HepG2 (cell line): ENCODE data around the gene JPH4. TPM values are rescaled to one million over a fixed set of nuclear protein-coding genes. Genes with fewer than 3 reads are reported as not detected.

ENCODE experiments used
- ADNP ChIP-seq: sonication (generic); formaldehyde crosslinking; IDR thresholded peaks from 2 replicates; pipeline ENCODE4 v1.4.0; 2020; ENCODE audit warnings: missing genetic modification reagents
- ARID2 ChIP-seq: sonication (generic); formaldehyde crosslinking; IDR thresholded peaks from 2 replicates; pipeline ENCODE4 v1.8.1; 2022; ENCODE audit warnings: mild to moderate bottlenecking, missing genetic modification reagents, borderline replicate concordance
- ASH2L ChIP-seq: fragments of 300-600, 200-600 bp; sonication (generic); IDR thresholded peaks from 2 replicates; pipeline ENCODE4 v1.7.0; 2017; ENCODE audit warnings: low read depth, mild to moderate bottlenecking, moderate library complexity, mixed read lengths, low read length; ENCODE audit not compliant: insufficient read length
- ATAD3A ChIP-seq: sonication (generic); formaldehyde crosslinking; IDR thresholded peaks from 2 replicates; pipeline ENCODE4 v1.4.0; 2020; ENCODE audit warnings: missing genetic modification reagents
- BRD4 ChIP-seq: sonication (generic); formaldehyde crosslinking; IDR thresholded peaks from 2 replicates; pipeline ENCODE4 v1.4.0; 2020; ENCODE audit warnings: missing genetic modification reagents
- ELF3 ChIP-seq: IDR thresholded peaks from 2 replicates; pipeline ENCODE4 v1.6.1; 2016; ENCODE audit warnings: missing genetic modification reagents, missing compliant biosample characterization
- ELF4 ChIP-seq: sonication (generic); formaldehyde crosslinking; IDR thresholded peaks from 2 replicates; pipeline ENCODE4 v1.5.0; 2020; ENCODE audit warnings: missing genetic modification reagents, mild to moderate bottlenecking, moderate library complexity, borderline replicate concordance
- FOXA1 ChIP-seq, 2 experiments: fragments of 450-650 bp in 1 of 2; sonication (generic) in 1 of 2; formaldehyde crosslinking in 1 of 2; IDR thresholded peaks; 2 replicates each; pipeline versions ENCODE4 v1.4.0 to v1.6.1; 2016 to 2020; ENCODE audit warnings: missing genetic modification reagents in 1 of 2
- GTF3A ChIP-seq: sonication (generic); formaldehyde crosslinking; conservative IDR thresholded peaks from 2 replicates; pipeline ENCODE4 v1.4.0; 2020; ENCODE audit warnings: mild to moderate bottlenecking, missing genetic modification reagents
- SETDB1 ChIP-seq: sonication (generic); formaldehyde crosslinking; IDR thresholded peaks from 2 replicates; pipeline ENCODE4 v1.5.1; 2020; ENCODE audit warnings: missing genetic modification reagents, mild to moderate bottlenecking, borderline replicate concordance
- SOX6 ChIP-seq, 2 experiments: fragments of 450-650 bp in 1 of 2; sonication (generic) in 1 of 2; formaldehyde crosslinking in 1 of 2; IDR thresholded peaks; 2 replicates each; pipeline versions ENCODE4 v1.4.0 to v1.6.1; 2017 to 2020; ENCODE audit warnings: antibody characterized with exemption in 1 of 2, mild to moderate bottlenecking in 1 of 2, missing genetic modification reagents in 1 of 2
- SP5 ChIP-seq: IDR thresholded peaks from 2 replicates; pipeline ENCODE4 v1.6.1; 2016; ENCODE audit warnings: low read depth, borderline replicate concordance
- WIZ ChIP-seq: sonication (generic); formaldehyde crosslinking; IDR thresholded peaks from 2 replicates; pipeline ENCODE4 v1.5.1; 2020; ENCODE audit warnings: mild to moderate bottlenecking, missing genetic modification reagents
- ZBTB39 ChIP-seq: sonication (generic); formaldehyde crosslinking; IDR thresholded peaks from 2 replicates; pipeline ENCODE4 v1.5.0; 2020; ENCODE audit warnings: missing genetic modification reagents
- ZMYM3 ChIP-seq: sonication (generic); formaldehyde crosslinking; IDR thresholded peaks from 2 replicates; pipeline ENCODE4 v1.5.1; 2020; ENCODE audit warnings: mild to moderate bottlenecking, missing genetic modification reagents
- ZNF160 ChIP-seq: sonication (generic); formaldehyde crosslinking; IDR thresholded peaks from 2 replicates; pipeline ENCODE4 v1.8.0; 2022; ENCODE audit warnings: mild to moderate bottlenecking, inconsistent platforms, missing genetic modification reagents
- ZNF235 ChIP-seq: sonication (generic); formaldehyde crosslinking; IDR thresholded peaks from 2 replicates; pipeline ENCODE4 v1.8.1; 2023; ENCODE audit warnings: mild to moderate bottlenecking, missing genetic modification reagents, borderline replicate concordance
- ZNF329 ChIP-seq: sonication (generic); formaldehyde crosslinking; IDR thresholded peaks from 2 replicates; pipeline ENCODE4 v1.9.0; 2021; ENCODE audit warnings: low read depth, mild to moderate bottlenecking, missing genetic modification reagents
- ZNF451 ChIP-seq: sonication (generic); formaldehyde crosslinking; IDR thresholded peaks from 2 replicates; pipeline ENCODE4 v1.5.0; 2020; ENCODE audit warnings: mild to moderate bottlenecking, missing genetic modification reagents
- ZNF468 ChIP-seq: sonication (generic); formaldehyde crosslinking; IDR thresholded peaks from 2 replicates; pipeline ENCODE4 v1.8.0; 2022; ENCODE audit warnings: mild to moderate bottlenecking, moderate library complexity, missing genetic modification reagents
- ZNF547 ChIP-seq: sonication (generic); formaldehyde crosslinking; IDR thresholded peaks from 2 replicates; pipeline ENCODE4 v1.5.1; 2020; ENCODE audit warnings: mild to moderate bottlenecking, missing genetic modification reagents
- ZNF891 ChIP-seq: sonication (generic); formaldehyde crosslinking; IDR thresholded peaks from 2 replicates; pipeline ENCODE4 v1.5.0; 2020; ENCODE audit warnings: mild to moderate bottlenecking, missing genetic modification reagents
- ZSCAN20 ChIP-seq: sonication (generic); formaldehyde crosslinking; IDR thresholded peaks from 2 replicates; pipeline ENCODE4 v1.4.0; 2020; ENCODE audit warnings: missing genetic modification reagents, mild to moderate bottlenecking, borderline replicate concordance
- ZUFSP ChIP-seq: sonication (generic); formaldehyde crosslinking; IDR thresholded peaks from 2 replicates; pipeline ENCODE4 v1.9.0; 2021; ENCODE audit warnings: missing genetic modification reagents, mild to moderate bottlenecking, borderline replicate concordance
- polyA plus RNA-seq, 8 experiments: library from polyadenylated mRNA; depleted of rRNA in 3 of 8; stranded (reverse) in 7 of 8; unstranded in 1 of 8; fragments of >200 nt; fragmentation: Illumina TruSeq in 4 of 8; extraction: Trizol in 4 of 8; gene quantifications; 2 replicates each; pipeline versions ENCODE4 v1.2.1 to v1.2.3, GENCODE V29; 2011 to 2016; ENCODE audit warnings: low read depth in 4 of 8, missing spikeins in 1 of 8, mixed read lengths in 1 of 8; ENCODE audit not compliant: insufficient read depth in 1 of 8
- total RNA-seq, 5 experiments: library from RNA; depleted of rRNA; stranded (reverse); fragments of >200 nt; fragmentation: Illumina TruSeq; extraction: Trizol; gene quantifications; 2 replicates each; pipeline ENCODE4 v1.2.3, GENCODE V29; 2016; ENCODE audit warnings: low read depth in 1 of 5
- TF ChIP-seq, protein P1 (sequence below): sonication (generic); formaldehyde crosslinking; IDR thresholded peaks from 2 replicates; pipeline ENCODE4 v1.8.1; 2023; ENCODE audit warnings: mild to moderate bottlenecking, inconsistent platforms, moderate library complexity, missing genetic modification reagents, borderline replicate concordance

JPH4 gene
- total and polyA plus RNA-seq, 2 of the 13 experiments (the other 11 are each of a cell fraction or from before 2014, with no cell fraction given): 0.08 to 0.22 TPM

DNA sequence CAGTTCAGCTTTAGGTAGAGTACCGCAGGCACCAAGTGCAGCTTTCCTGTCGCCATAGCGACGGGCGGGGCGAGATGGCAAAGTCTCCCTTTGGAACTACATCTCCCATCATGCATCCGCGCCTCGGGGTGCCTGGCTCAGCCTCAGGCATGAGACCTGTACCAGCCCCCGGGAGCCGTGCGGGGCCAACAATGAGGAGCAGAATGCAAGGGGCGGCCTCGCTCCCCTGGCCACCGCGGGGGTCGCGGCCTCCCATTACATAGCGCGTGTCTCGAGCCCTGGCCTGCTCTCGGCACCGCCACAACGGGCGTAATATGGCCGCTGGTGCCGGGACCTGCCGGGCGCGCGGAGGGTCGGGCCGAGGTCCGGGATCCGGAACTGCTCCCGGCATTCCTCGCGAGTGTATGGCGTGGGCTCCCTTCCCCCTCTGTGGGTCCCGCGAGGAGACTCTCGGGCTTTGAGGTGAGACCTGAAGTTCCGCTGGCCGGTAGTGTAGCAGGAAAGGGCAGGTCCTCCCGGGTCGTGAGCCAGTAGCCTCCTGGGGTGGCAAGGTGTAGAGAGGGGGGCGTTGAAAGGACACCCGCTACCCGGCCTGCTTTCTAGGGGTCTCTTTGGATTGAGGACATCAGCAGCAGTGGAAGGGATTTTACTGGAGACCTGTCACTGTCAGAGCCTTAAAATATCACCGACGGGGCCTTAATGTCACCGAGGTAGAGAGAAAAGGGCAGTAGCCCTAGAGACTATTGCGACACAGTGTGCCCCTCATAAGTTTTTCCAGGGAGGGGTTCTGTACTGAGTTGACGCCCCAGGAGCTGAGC is 22.5 kb downstream of the JPH4 start, which contains the start of gene THTPA (continued):
- TF ChIP-seq ZUFSP (CRISPR knock-in tag) (peak; percentile 77; the same call in 1 of the 2 replicates), FOXA1 (IDR thresholded peaks at IDR 0.05) (no peak), FOXA1 (CRISPR knock-in tag; IDR thresholded peaks at IDR 0.05) (peak; percentile 54), ZNF329 (CRISPR knock-in tag) (peak; percentile 87), ZNF235 (CRISPR knock-in tag) (peak; percentile 29; the same call in 1 of the 2 replicates), SOX6 (IDR thresholded peaks at IDR 0.05) (no peak), SOX6 (CRISPR knock-in tag; IDR thresholded peaks at IDR 0.05) (peak; percentile 86), ZSCAN20 (peak; percentile 96), SP5 (CRISPR knock-in tag) (no peak; the same call in 1 of the 2 replicates), ELF4 (peak; percentile 96), BRD4 (peak; percentile 100), ZNF468 (no peak), GTF3A (CRISPR knock-in tag) (peak; percentile 99), ZNF547 (peak; percentile 100), ZNF891 (CRISPR knock-in tag) (peak; percentile 100), ELF3 (CRISPR knock-in tag) (peak; percentile 95), ZBTB39 (CRISPR knock-in tag) (peak; percentile 97; the same call in 1 of the 2 replicates), ZNF451 (peak; percentile 96), ZMYM3 (CRISPR knock-in tag) (peak; percentile 77), ADNP (CRISPR knock-in tag) (0 out of 2 replicates have a peak, but pooled peaks have one; percentile 41), ARID2 (CRISPR knock-in tag) (no peak), WIZ (CRISPR knock-in tag) (peak; percentile 94; the same call in 1 of the 2 replicates), SETDB1 (CRISPR knock-in tag) (no peak), ASH2L (peak; percentile 99), ZNF160 (CRISPR knock-in tag) (peak; percentile 93; the same call in 1 of the 2 replicates), ATAD3A (peak; percentile 24)
- TF ChIP-seq, protein P1, sequence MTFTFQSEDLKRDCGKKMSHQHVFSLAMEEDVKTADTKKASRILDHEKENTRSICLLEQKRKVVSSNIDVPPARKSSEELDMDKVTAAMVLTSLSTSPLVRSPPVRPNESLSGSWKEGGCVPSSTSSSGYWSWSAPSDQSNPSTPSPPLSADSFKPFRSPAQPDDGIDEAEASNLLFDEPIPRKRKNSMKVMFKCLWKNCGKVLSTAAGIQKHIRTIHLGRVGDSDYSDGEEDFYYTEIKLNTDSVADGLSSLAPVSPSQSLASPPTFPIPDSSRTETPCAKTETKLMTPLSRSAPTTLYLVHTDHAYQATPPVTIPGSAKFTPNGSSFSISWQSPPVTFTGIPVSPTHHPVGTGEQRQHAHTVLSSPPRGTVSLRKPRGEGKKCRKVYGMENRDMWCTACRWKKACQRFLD (CRISPR knock-in tag): peak; percentile 99
